ENCODE measurements around the gene GNAI3.

GNAI3 gene

GRCh38 chr1:109548321-109549267 lies at the start of gene GNAI3:
GNAI3 (plus strand) TSS chr1:109548615; CDS start chr1:109548721, 106 bp downstream.
- peak; percentile 93 for DNase-seq

GRCh38 chr1:109499081-109499480 lies 49.3 kb upstream of the GNAI3 start:
- no peak for DNase-seq

GRCh38 chr1:109499661-109500536 lies 48.5 kb upstream of the GNAI3 start:
- peak; percentile 35 for DNase-seq

GRCh38 chr1:109500941-109501381 lies 47.5 kb upstream of the GNAI3 start:
- no peak for DNase-seq

GRCh38 chr1:109501644-109502363 lies 46.6 kb upstream of the GNAI3 start:
- DNase-seq: no peak

- DNase-seq: no peak
Measured at GRCh38 chr1:109502364-109502851, 46.0 kb upstream of the GNAI3 start.

GRCh38 chr1:109503935-109504334 lies 44.5 kb upstream of the GNAI3 start:
- no peak for DNase-seq

- no peak for DNase-seq
Measured at GRCh38 chr1:109504974-109505373, 43.4 kb upstream of the GNAI3 start.

GRCh38 chr1:109508001-109508872 lies 40.2 kb upstream of the GNAI3 start:
- no peak for DNase-seq

GRCh38 chr1:109508873-109509175 lies 39.6 kb upstream of the GNAI3 start:
- no peak for DNase-seq

GRCh38 chr1:109509176-109510134 lies 39.0 kb upstream of the GNAI3 start, which contains the start of gene AMIGO1:
AMIGO1 (minus strand) TSS chr1:109509727; CDS start chr1:109508912, 815 bp downstream.
- peak; percentile 41 for DNase-seq

GRCh38 chr1:109513110-109513710 lies 35.2 kb upstream of the GNAI3 start:
- no peak for DNase-seq

- DNase-seq: no peak
Measured at GRCh38 chr1:109514846-109515245, 33.6 kb upstream of the GNAI3 start.

GRCh38 chr1:109516872-109517271 lies 31.5 kb upstream of the GNAI3 start:
- no peak for DNase-seq

- DNase-seq: no peak
Measured at GRCh38 chr1:109517337-109517736, 31.1 kb upstream of the GNAI3 start.

- DNase-seq: no peak
Measured at GRCh38 chr1:109521002-109521951, 27.1 kb upstream of the GNAI3 start.

GRCh38 chr1:109522026-109522425 lies 26.4 kb upstream of the GNAI3 start:
- no peak for DNase-seq

- DNase-seq: no peak
Measured at GRCh38 chr1:109523706-109524105, 24.7 kb upstream of the GNAI3 start.

All from COR-L47 (cell line).